SK-N-SH (cell line): ENCODE data around the gene SPDYE3. TPM values are rescaled to one million over a fixed set of nuclear protein-coding genes. Genes with fewer than 3 reads are reported as not detected.
A peak's percentile ranks its signal among the peaks of the same experiment; 100 is the strongest.
"Not testable (repeated sequence)": the region's sequence is repeated elsewhere in the genome, so short reads cannot be mapped to it uniquely, and the experiment has no call there.

Experiments used
- CTCF ChIA-PET: fragments of 300-600, 350-600 bp; formaldehyde crosslinking; extraction: SDS; loops from one replicate; lab custom pipeline; 2021; lab: Yijun Ruan, JAX
- POLR2A ChIA-PET: fragments of 350-600 bp; sonication (Branson Sonifier 250); formaldehyde crosslinking; extraction: SDS; loops from one replicate; lab custom pipeline; 2020; ENCODE audit warnings: antibody characterized with exemption, inconsistent platforms; lab: Yijun Ruan, JAX
- DNase-seq: peaks from one replicate; pipeline ENCODE4 v3.0.0; 2012
- H2AFZ ChIP-seq: fragments of 200-600 bp; sonication (generic); 2 replicates; pipeline ENCODE4 v1.8.1; 2016; ENCODE audit warnings: antibody characterized with exemption, mild to moderate bottlenecking, low read depth
- H3F3A ChIP-seq: fragments of 200-600 bp; sonication (generic); replicated peaks from 2 replicates; pipeline ENCODE3; 2016; ENCODE audit warnings: antibody characterized with exemption, mild to moderate bottlenecking; ENCODE audit not compliant: insufficient read depth
- H3K27ac ChIP-seq, 2 experiments: fragments of 200-500 bp in 1 of 2; fragments of 200-600 bp in 1 of 2; sonication (Bioruptor generic) in 1 of 2; sonication (generic), shearing (Covaris generic) in 1 of 2; 2 replicates each; pipeline versions ENCODE4 v1.5.1 to v1.6.1; 2014 to 2016; ENCODE audit warnings: low read depth in 2 of 2, inconsistent platforms in 1 of 2, low read length in 1 of 2, mild to moderate bottlenecking in 1 of 2, mixed read lengths in 1 of 2
- H3K27me3 ChIP-seq: fragments of 200-600 bp; sonication (generic), shearing (Covaris generic); 2 replicates; pipeline ENCODE4 v1.6.1; 2016; ENCODE audit warnings: mixed run types; ENCODE audit not compliant: insufficient read depth
- H3K36me3 ChIP-seq, 2 experiments: fragments of 200-500 bp in 1 of 2; fragments of 200-600 bp in 1 of 2; sonication (Bioruptor generic) in 1 of 2; sonication (generic) in 1 of 2; replicated peaks in 1 of 2; 2 replicates each; pipeline versions ENCODE3 to v1.5.1; 2014 to 2016; ENCODE audit warnings: low read length in 1 of 2, mild to moderate bottlenecking in 1 of 2; ENCODE audit not compliant: insufficient read depth in 2 of 2, control insufficient read depth in 1 of 2
- H3K4me1 ChIP-seq, 2 experiments: fragments of 200-500 bp in 1 of 2; fragments of 200-600 bp in 1 of 2; sonication (Bioruptor generic) in 1 of 2; sonication (generic), shearing (Covaris generic) in 1 of 2; 2 replicates each; pipeline versions ENCODE4 v1.5.1 to v1.6.1; 2014 to 2016; ENCODE audit warnings: low read depth in 1 of 2, low read length in 1 of 2, mixed run types in 1 of 2; ENCODE audit not compliant: insufficient read depth in 2 of 2, control insufficient read depth in 1 of 2
- H3K4me2 ChIP-seq: fragments of 200-600 bp; sonication (generic), shearing (Covaris generic); 2 replicates; pipeline ENCODE4 v1.6.1; 2017; ENCODE audit warnings: mixed run types
- H3K4me3 ChIP-seq, 2 experiments: fragments of 200-500 bp in 1 of 2; fragments of 200-600 bp in 1 of 2; sonication (Bioruptor generic) in 1 of 2; sonication (generic), shearing (Covaris generic) in 1 of 2; 2 replicates each; pipeline versions ENCODE4 v1.5.1 to v1.8.1; 2014 to 2016; ENCODE audit warnings: low read depth in 2 of 2, inconsistent platforms in 1 of 2, low read length in 1 of 2, mild to moderate bottlenecking in 1 of 2, mixed read lengths in 1 of 2, moderate library complexity in 1 of 2
- H3K79me2 ChIP-seq: fragments of 200-600 bp; sonication (generic); 2 replicates; pipeline ENCODE4 v1.8.1; 2017; ENCODE audit warnings: mild to moderate bottlenecking; ENCODE audit not compliant: insufficient read depth
- H3K9ac ChIP-seq: fragments of 200-600 bp; sonication (generic); 2 replicates; pipeline ENCODE4 v1.6.1; 2017; ENCODE audit warnings: mixed run types
- H3K9me2 ChIP-seq: fragments of 200-600 bp; sonication (generic); 2 replicates; pipeline ENCODE4 v1.6.1; 2017; ENCODE audit warnings: mixed run types
- H3K9me3 ChIP-seq: fragments of 200-600 bp; sonication (generic); 2 replicates; pipeline ENCODE4 v1.6.1; 2017; ENCODE audit warnings: mixed run types, mild to moderate bottlenecking, moderate library complexity
- H4K20me1 ChIP-seq: fragments of 200-600 bp; sonication (generic); 2 replicates; pipeline ENCODE4 v1.6.1; 2017; ENCODE audit warnings: mild to moderate bottlenecking, mixed run types; ENCODE audit not compliant: insufficient read depth
- CHD2 ChIP-seq: fragments of 150-350 bp; IDR thresholded peaks from 2 replicates; pipeline ENCODE4 v1.6.1; 2018; ENCODE audit warnings: low read length; ENCODE audit not compliant: partially characterized antibody
- CTCF ChIP-seq: fragments of 200-600 bp; sonication (generic); IDR thresholded peaks from 2 replicates; pipeline ENCODE4 v1.6.1; 2017; ENCODE audit warnings: antibody characterized with exemption, mild to moderate bottlenecking, moderate library complexity
- GABPA ChIP-seq: IDR thresholded peaks from 2 replicates; pipeline ENCODE4 v1.4.0; 2012; ENCODE audit warnings: low read depth, mild to moderate bottlenecking
- GATA2 ChIP-seq: sonication (generic); formaldehyde crosslinking; IDR thresholded peaks from 2 replicates; pipeline ENCODE4 v1.5.0; 2020; ENCODE audit warnings: mild to moderate bottlenecking, missing genetic modification reagents
- JUND ChIP-seq: IDR thresholded peaks from 2 replicates; pipeline ENCODE4 v1.4.0; 2012
- MAX ChIP-seq: IDR thresholded peaks from 2 replicates; pipeline ENCODE4 v1.4.0; 2012; ENCODE audit warnings: low read depth
- MXI1 ChIP-seq: IDR thresholded peaks from 2 replicates; pipeline ENCODE4 v1.6.1; 2012; ENCODE audit warnings: mild to moderate bottlenecking, low read depth, low read length, improper control_type of control experiment
- NFIC ChIP-seq: IDR thresholded peaks from 2 replicates; pipeline ENCODE4 v1.4.0; 2012; ENCODE audit warnings: borderline replicate concordance
- RAD21 ChIP-seq: IDR thresholded peaks from 2 replicates; pipeline ENCODE4 v1.6.1; 2012; ENCODE audit warnings: mild to moderate bottlenecking, low read length
- RFX5 ChIP-seq: IDR thresholded peaks from 2 replicates; pipeline ENCODE4 v1.6.1; 2012; ENCODE audit warnings: mild to moderate bottlenecking, improper control_type of control experiment, low read length
- RXRA ChIP-seq: IDR thresholded peaks from 2 replicates; pipeline ENCODE4 v1.4.0; 2012; ENCODE audit warnings: low read depth, mild to moderate bottlenecking, borderline replicate concordance
- SMC3 ChIP-seq: IDR thresholded peaks from 2 replicates; pipeline ENCODE4 v1.6.1; 2012; ENCODE audit warnings: low read depth, low read length, improper control_type of control experiment
- TEAD4 ChIP-seq: IDR thresholded peaks from 2 replicates; pipeline ENCODE4 v1.4.0; 2012; ENCODE audit warnings: mild to moderate bottlenecking, borderline replicate concordance; ENCODE audit not compliant: insufficient read depth
- YY1 ChIP-seq: IDR thresholded peaks from 2 replicates; pipeline ENCODE4 v1.4.0; 2012; ENCODE audit warnings: low read depth, mild to moderate bottlenecking
- WGBS: methylation state at CpG from one replicate; pipeline ENCODE4 v1.1.6; 2017; ENCODE audit warnings: low lambda C conversion rate; 5-methylcytosine and 5-hydroxymethylcytosine counted together
- polyA plus RNA-seq, 3 experiments: library from polyadenylated mRNA; depleted of rRNA; stranded (reverse); fragments of >200 nt; gene quantifications; 2 replicates each; pipeline ENCODE4 v1.2.3, GENCODE V29; 2012
- TF ChIP-seq, protein P1 (sequence below): IDR thresholded peaks from 2 replicates; pipeline ENCODE4 v1.6.1; 2012; ENCODE audit warnings: mild to moderate bottlenecking, low read depth, low read length, moderate library complexity
- TF ChIP-seq, protein P2 (sequence below): fragments of 150-350 bp; IDR thresholded peaks from 2 replicates; pipeline ENCODE4 v1.6.1; 2017; ENCODE audit warnings: antibody characterized with exemption, low read length, low read depth, borderline replicate concordance
- TF ChIP-seq, protein P3 (sequence below): fragments of 150-350 bp; IDR thresholded peaks from 2 replicates; pipeline ENCODE4 v1.6.1; 2016; ENCODE audit warnings: mild to moderate bottlenecking, low read depth, low read length

Gene SPDYE3
- polyA plus RNA-seq, 1 of the 3 experiments (the other 2 are of a cell fraction): not detected

GRCh38 chr7:100345288-100345672 is 37.8 kb downstream of the SPDYE3 start:
- TF ChIP-seq RAD21 (peak; percentile 46), CTCF (peak; percentile 63), SMC3 (peak; percentile 16; the same call in 1 of the 2 replicates)
- TF ChIP-seq, all 33 proteins: peak for 3; not testable (repeated sequence) for 30
- peaks cover 67% of the 10 kb centered on the region for H3K79me2 ChIP-seq
- POLR2A ChIA-PET, H3K4me2 ChIP-seq, DNase-seq, H3K27me3 ChIP-seq, H3K4me1 ChIP-seq, H3K9ac ChIP-seq, H3K9me2 ChIP-seq, H3K9me3 ChIP-seq, H3K4me3 ChIP-seq, H2AFZ ChIP-seq: not testable (repeated sequence)
- H4K20me1 ChIP-seq: peaks cover 27% of the 10 kb centered on the region
- peaks cover 20% of the 10 kb centered on the region for H3F3A ChIP-seq
- H3K36me3 ChIP-seq: peaks cover 62 to 71% of the 10 kb centered on the region in 2 experiments
- WGBS: 9% methylated on average over 3 of the region's 5 CpGs
- H3K27ac ChIP-seq: peak overlapping the region in 1 of 2 experiments; percentile 66; a peak in 2 of 4 replicates
- CTCF ChIA-PET: interaction anchor here (0.6 to 4.0 kb wide), 11 partner anchors 9 to 213 kb away, joined by 3 to 32 read pairs (median 5); no protein-coding TSS in a partner anchor

- H3K27ac ChIP-seq: no peak overlapping the region
- H3K9ac ChIP-seq: no peak overlapping the region
- ChIA-PET POLR2A (interaction anchor here (0.5 to 1.0 kb wide), 2 partner anchors 17 to 233 kb away, joined by 3 read pairs; no protein-coding TSS in a partner anchor), CTCF (interaction anchor here (1.1 to 4.0 kb wide), 5 partner anchors 18 to 215 kb away, joined by 3 to 32 read pairs (median 4); no protein-coding TSS in a partner anchor)
- no peaks in the 10 kb centered on the region for H3K9me3 ChIP-seq
- no peak overlapping the region for H2AFZ ChIP-seq
- peaks cover 64 to 69% of the 10 kb centered on the region in 2 experiments for H3K36me3 ChIP-seq
- peaks cover 23% of the 10 kb centered on the region for H4K20me1 ChIP-seq
- DNase-seq: no peak
- H3K4me2 ChIP-seq: no peak overlapping the region
- no peaks in the 10 kb centered on the region for H3K9me2 ChIP-seq
- peaks cover 0 to 6% of the 10 kb centered on the region in 2 experiments; a peak in 2 of 4 replicates for H3K4me1 ChIP-seq
- no peaks in the 10 kb centered on the region for H3K27me3 ChIP-seq
- H3K4me3 ChIP-seq: no peak overlapping the region
- H3F3A ChIP-seq: peaks cover 20% of the 10 kb centered on the region
- peaks cover 52% of the 10 kb centered on the region for H3K79me2 ChIP-seq
- no peak for TF ChIP-seq GABPA
- TF ChIP-seq CTCF: no peak
- no peak for TF ChIP-seq NFIC
- no peak for TF ChIP-seq JUND
- TF ChIP-seq, protein P1, sequence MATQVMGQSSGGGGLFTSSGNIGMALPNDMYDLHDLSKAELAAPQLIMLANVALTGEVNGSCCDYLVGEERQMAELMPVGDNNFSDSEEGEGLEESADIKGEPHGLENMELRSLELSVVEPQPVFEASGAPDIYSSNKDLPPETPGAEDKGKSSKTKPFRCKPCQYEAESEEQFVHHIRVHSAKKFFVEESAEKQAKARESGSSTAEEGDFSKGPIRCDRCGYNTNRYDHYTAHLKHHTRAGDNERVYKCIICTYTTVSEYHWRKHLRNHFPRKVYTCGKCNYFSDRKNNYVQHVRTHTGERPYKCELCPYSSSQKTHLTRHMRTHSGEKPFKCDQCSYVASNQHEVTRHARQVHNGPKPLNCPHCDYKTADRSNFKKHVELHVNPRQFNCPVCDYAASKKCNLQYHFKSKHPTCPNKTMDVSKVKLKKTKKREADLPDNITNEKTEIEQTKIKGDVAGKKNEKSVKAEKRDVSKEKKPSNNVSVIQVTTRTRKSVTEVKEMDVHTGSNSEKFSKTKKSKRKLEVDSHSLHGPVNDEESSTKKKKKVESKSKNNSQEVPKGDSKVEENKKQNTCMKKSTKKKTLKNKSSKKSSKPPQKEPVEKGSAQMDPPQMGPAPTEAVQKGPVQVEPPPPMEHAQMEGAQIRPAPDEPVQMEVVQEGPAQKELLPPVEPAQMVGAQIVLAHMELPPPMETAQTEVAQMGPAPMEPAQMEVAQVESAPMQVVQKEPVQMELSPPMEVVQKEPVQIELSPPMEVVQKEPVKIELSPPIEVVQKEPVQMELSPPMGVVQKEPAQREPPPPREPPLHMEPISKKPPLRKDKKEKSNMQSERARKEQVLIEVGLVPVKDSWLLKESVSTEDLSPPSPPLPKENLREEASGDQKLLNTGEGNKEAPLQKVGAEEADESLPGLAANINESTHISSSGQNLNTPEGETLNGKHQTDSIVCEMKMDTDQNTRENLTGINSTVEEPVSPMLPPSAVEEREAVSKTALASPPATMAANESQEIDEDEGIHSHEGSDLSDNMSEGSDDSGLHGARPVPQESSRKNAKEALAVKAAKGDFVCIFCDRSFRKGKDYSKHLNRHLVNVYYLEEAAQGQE: no peak
- no peak for TF ChIP-seq MXI1
- TF ChIP-seq TEAD4: no peak
- no peak for TF ChIP-seq YY1
- TF ChIP-seq GATA2 (CRISPR knock-in tag): no peak
- no peak for TF ChIP-seq MAX
- TF ChIP-seq, protein P2, sequence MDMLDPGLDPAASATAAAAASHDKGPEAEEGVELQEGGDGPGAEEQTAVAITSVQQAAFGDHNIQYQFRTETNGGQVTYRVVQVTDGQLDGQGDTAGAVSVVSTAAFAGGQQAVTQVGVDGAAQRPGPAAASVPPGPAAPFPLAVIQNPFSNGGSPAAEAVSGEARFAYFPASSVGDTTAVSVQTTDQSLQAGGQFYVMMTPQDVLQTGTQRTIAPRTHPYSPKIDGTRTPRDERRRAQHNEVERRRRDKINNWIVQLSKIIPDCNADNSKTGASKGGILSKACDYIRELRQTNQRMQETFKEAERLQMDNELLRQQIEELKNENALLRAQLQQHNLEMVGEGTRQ: no peak
- TF ChIP-seq CHD2: no peak
- no peak for TF ChIP-seq RFX5
- no peak for TF ChIP-seq SMC3
- no peak for TF ChIP-seq RXRA
- TF ChIP-seq, protein P3, sequence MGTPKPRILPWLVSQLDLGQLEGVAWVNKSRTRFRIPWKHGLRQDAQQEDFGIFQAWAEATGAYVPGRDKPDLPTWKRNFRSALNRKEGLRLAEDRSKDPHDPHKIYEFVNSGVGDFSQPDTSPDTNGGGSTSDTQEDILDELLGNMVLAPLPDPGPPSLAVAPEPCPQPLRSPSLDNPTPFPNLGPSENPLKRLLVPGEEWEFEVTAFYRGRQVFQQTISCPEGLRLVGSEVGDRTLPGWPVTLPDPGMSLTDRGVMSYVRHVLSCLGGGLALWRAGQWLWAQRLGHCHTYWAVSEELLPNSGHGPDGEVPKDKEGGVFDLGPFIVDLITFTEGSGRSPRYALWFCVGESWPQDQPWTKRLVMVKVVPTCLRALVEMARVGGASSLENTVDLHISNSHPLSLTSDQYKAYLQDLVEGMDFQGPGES: no peak
These were observed 39.4 kb downstream of the SPDYE3 start for GRCh38 chr7:100346921-100347320.
